Epithelial cell of prostate (primary cell): Measurements from ENCODE around the gene SLC20A1.
"Not testable (repeated sequence)": the region's sequence is repeated elsewhere in the genome, so short reads cannot be mapped to it uniquely, and the experiment has no call there.

Experiments
- DNase-seq: peaks from one replicate; pipeline ENCODE4 v3.0.0-alpha.2; 2011; ENCODE audit warnings: low read depth, low spot score
- H3K27ac ChIP-seq: fragments of 450-650 bp; 2 replicates; pipeline ENCODE4 v1.5.1; 2017; ENCODE audit warnings: mild to moderate bottlenecking

Gene SLC20A1

DNA sequence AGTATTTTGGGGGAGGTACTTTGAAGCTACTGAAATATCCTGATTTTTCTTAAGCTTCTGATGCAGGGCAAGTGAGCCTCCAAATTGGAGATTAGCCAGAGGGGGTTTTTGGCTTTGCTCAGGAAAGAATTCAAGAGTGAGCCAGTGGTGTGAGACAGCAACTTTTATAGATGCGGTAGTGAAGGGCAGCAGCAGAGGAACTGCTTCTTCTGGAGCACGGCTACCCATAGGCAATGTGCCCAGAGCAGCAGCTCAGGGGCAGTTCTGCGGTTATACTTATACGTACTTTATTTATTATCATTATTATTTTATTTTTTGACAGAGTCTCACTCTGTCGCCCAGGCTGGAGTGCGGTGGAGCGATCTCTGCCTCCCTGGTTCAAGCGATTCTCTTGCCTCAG, 55.3 kb downstream of the SLC20A1 start:
- no peak for DNase-seq
- no peak overlapping the region for H3K27ac ChIP-seq

DNA sequence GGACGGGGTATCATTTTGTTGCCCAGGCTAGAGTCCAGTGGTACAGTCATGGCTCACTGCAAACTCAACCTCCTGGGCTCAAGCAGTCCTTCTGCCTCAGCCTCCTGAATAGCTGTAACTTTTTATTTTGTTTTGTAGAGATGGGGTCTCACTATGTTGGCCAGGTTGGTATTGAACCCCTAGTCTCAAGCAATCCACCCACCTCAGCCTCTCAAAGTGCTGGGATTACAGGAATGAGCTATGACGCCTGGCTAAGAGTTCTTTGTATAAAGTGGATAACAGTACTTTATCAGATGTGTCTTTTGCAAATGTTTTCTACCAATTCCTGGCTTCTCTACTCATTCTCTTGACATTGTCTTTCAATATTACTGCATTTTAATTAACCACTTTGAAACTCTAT, 57.9 kb downstream of the SLC20A1 start:
- H3K27ac ChIP-seq: no peak overlapping the region
- no peak for DNase-seq

GRCh38 chr2:112705575-112705974, 59.8 kb downstream of the SLC20A1 start:
- no peak for DNase-seq
- H3K27ac ChIP-seq: no peak overlapping the region

DNA sequence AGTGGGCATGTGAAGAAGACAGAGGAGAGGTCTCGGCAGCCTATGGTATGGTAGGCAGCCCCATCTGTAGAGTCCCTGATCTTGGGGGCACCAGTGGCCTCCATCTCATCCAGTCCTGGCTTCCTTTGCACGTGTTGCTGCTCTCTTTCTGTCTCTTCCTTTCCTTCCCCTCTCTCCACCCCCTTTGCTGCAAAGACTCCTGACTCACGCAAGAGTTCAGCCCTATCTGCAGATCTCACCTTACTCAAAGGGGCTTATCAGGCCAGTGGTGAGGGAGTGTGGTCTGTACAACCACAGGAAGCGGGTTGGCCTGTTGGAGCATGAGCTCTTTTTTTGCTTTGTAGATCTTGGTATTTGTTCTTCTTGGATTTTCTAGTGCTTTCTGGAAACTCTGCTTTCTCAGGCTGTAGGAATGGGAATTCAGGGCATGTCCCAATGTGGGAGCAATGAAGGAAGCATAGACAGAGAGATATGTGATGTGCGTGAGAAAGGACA, 60.5 kb downstream of the SLC20A1 start:
- no peak for DNase-seq
- H3K27ac ChIP-seq: no peak overlapping the region

- not testable (repeated sequence) for H3K27ac ChIP-seq, DNase-seq
Observed at GRCh38 chr2:112706947-112707346, 61.2 kb downstream of the SLC20A1 start.

GRCh38 chr2:112708968-112709367, 63.2 kb downstream of the SLC20A1 start:
- H3K27ac ChIP-seq: no peak overlapping the region
- no peak for DNase-seq

DNA sequence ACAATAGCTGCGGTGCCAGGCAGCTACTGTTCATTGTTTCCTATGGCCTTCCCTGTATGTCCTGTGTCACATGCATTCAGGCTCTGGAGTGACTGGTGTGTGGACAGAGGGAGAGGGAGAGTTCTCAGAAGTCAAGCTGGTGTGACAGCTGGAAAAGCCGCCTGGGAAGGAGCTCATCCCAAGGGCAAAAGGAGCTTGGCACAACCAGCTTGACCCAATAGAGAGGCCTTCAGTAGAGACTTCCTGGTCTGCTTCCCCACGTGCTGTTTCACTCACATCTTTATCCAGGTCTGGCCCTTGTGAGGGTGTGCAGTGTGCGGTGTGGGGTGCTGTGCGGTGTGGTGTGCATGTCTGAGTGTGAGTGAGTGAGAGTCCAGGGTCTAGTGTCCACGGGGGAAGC, 64.0 kb downstream of the SLC20A1 start:
- no peak overlapping the region for H3K27ac ChIP-seq

DNA sequence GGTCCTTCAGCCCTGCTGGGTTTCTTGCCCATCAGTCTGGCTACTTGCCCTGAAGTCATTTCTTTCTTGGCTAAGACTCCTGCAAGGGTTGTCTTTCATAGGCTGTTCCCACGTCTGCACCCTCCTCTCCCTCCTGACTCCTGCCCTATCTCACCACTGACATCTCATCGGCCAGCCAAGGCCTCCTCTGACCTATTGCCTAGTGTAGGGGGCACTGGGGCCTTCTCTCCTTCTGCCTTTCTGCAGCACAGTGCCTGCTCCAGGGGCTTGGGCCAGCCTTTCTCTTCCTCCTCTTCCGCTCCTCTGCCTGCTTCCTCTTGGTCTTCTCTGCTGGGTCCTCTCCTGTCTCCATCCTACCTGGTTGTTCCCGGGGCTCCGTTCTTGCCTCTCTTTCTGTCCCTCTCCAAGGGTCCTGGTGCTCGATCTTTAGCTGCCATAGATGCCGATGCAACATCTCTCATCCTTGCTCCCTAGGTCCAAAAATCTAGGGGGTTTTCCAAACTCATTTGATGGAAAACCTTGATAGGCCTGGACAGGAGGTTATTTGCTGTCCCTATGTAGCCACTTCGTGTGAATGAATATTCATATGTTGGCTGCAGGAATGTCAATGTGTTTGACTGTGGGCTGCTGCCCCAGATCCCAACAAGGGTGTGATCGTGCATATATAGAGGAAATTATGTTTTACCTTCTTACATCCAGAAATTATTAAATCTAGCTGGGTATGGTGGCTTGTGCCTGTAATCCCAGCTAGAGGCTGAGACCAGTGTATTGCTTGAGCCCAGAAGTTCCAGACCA, 65.4 kb downstream of the SLC20A1 start:
- H3K27ac ChIP-seq: no peak overlapping the region
- DNase-seq: no peak

More for the DNA sequence above, 64.0 kb downstream of the SLC20A1 start:
- DNase-seq: no peak

DNA sequence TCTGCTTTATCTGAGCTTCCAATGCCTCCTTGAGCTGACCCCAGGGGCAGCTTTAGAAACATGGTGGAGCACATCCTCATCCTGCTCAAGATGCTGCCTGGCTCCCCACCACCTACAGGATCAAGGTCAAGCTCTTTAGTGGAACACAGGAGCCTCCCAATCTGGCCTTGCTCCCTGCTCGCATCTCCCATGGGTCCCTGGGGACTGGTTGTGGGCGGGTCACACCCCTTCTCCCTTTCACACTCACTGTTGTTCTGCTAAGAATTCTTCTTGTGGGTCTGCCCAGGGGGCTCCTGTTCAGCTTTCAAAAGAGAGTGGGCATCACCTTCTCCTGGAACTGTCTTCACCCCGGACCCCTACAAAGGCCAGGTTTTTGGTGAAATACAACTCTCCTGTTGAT, 66.7 kb downstream of the SLC20A1 start:
- no peak overlapping the region for H3K27ac ChIP-seq
- no peak for DNase-seq

DNA sequence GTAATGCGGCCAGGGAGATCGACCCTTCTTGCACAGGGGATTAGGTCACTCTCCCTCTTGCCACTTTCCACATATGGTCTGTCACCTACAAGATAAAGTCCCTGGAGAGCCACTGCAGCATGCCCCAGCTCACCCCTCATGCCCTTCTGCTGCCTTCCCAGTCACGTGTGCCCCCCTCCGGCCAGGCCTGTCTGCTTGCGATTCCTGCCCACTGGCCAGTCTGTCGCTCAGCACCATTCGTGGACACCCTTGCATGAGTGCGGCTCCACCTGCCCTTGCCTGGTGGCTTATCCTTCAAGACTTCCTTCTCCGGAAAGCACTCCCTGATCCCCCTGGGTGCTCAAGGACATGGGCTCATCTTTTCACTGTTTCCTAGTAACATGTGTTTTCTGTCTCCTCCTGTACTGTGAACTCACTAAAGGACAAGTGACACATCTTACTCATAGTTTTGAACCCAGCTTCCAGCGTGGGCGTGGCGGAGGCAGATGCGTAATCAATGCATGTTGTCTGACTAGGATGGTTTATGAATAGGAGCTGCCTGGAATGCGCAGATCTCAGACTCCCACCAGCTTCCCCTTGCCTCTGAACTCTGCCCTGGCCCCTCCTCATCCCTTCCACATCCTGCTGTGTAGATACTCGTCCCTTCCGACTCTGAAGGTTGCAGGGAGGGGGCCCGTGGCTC, 67.3 kb downstream of the SLC20A1 start:
- H3K27ac ChIP-seq: no peak overlapping the region
- DNase-seq: no peak
